B cell (primary cell): ENCODE measurements around the gene NEUROD2.

ENCODE experiments used
- EZH2 ChIP-seq: IDR thresholded peaks from 2 replicates; pipeline ENCODE4 v1.6.1; 2012; ENCODE audit warnings: borderline replicate concordance, low read depth, mild to moderate bottlenecking, moderate library complexity, low read length; ENCODE audit not compliant: insufficient read depth, poor library complexity, severe bottlenecking
- TF ChIP-seq, protein P1 (sequence below): fragments of 200-600 bp; IDR thresholded peaks from one replicate; pipeline ENCODE4 v1.8.0; 2022; ENCODE audit warnings: antibody characterized with exemption, mild to moderate bottlenecking

DNA sequence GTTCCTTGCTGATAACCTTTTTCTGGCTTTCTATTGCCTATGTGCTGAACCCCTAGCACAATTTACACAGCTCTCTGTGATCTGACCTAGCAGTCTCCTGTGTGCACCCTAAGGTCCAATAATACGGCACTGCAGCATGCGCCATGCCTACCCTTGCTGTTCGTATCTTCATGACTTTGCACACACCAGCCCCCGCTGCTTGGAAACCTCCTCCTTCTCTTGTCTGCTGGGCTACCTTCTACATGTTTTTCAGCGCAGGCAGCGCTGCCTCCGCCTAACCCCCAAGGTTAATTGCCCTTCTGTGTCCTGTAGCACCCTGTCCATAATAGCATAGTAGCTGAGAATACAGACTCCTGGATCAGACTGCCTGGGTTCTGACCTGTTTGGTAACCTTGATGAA, 30.6 kb upstream of the NEUROD2 start:
- TF ChIP-seq, protein P1, sequence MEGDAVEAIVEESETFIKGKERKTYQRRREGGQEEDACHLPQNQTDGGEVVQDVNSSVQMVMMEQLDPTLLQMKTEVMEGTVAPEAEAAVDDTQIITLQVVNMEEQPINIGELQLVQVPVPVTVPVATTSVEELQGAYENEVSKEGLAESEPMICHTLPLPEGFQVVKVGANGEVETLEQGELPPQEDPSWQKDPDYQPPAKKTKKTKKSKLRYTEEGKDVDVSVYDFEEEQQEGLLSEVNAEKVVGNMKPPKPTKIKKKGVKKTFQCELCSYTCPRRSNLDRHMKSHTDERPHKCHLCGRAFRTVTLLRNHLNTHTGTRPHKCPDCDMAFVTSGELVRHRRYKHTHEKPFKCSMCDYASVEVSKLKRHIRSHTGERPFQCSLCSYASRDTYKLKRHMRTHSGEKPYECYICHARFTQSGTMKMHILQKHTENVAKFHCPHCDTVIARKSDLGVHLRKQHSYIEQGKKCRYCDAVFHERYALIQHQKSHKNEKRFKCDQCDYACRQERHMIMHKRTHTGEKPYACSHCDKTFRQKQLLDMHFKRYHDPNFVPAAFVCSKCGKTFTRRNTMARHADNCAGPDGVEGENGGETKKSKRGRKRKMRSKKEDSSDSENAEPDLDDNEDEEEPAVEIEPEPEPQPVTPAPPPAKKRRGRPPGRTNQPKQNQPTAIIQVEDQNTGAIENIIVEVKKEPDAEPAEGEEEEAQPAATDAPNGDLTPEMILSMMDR = no peak
- TF ChIP-seq EZH2 = no peak
